ENCODE measurements around the gene TP63. TPM values are rescaled to one million over a fixed set of nuclear protein-coding genes. Genes with fewer than 3 reads are reported as not detected.

TP63 gene
- total RNA-seq, 2 experiments from 2014 or later = 0.58 to 1.1 TPM

GRCh38 chr3:189871418-189871817, 240.2 kb downstream of the TP63 start:
- Mint-ChIP-seq H3K27ac (no peak overlapping the region), H3K27me3 (no peaks in the 10 kb centered on the region), H3K36me3 (no peaks in the 10 kb centered on the region), H3K4me3 (no peak overlapping the region), H3K9me3 (ENCODE audit: low read depth) (no peaks in the 10 kb centered on the region), H3K4me1 (no peaks in the 10 kb centered on the region)
- no peak for DNase-seq
- CTCF ChIA-PET = no interaction called here
- no peak for ATAC-seq

- ATAC-seq (no peak), DNase-seq (no peak)
- H3K27me3 Mint-ChIP-seq = peaks cover 7% of the 10 kb centered on the region
- no peak overlapping the region for H3K27ac Mint-ChIP-seq
- H3K4me1 Mint-ChIP-seq = no peaks in the 10 kb centered on the region
- H3K4me3 Mint-ChIP-seq = no peak overlapping the region
- CTCF ChIA-PET = no interaction called here
- no peaks in the 10 kb centered on the region for H3K9me3 Mint-ChIP-seq (ENCODE audit: low read depth)
- no peaks in the 10 kb centered on the region for H3K36me3 Mint-ChIP-seq
Observed at GRCh38 chr3:189883113-189883753, 252.0 kb downstream of the TP63 start.

GRCh38 chr3:189890496-189890895, 259.3 kb downstream of the TP63 start:
- ATAC-seq (no peak), DNase-seq (no peak)
- H3K4me1 Mint-ChIP-seq = no peaks in the 10 kb centered on the region
- H3K27me3 Mint-ChIP-seq = no peaks in the 10 kb centered on the region
- no peak overlapping the region for H3K4me3 Mint-ChIP-seq
- CTCF ChIA-PET = no interaction called here
- no peaks in the 10 kb centered on the region for H3K9me3 Mint-ChIP-seq (ENCODE audit: low read depth)
- no peak overlapping the region for H3K27ac Mint-ChIP-seq
- peaks cover 2% of the 10 kb centered on the region for H3K36me3 Mint-ChIP-seq

GRCh38 chr3:189896533-189896932, 265.3 kb downstream of the TP63 start:
- Mint-ChIP-seq H3K4me1 (no peaks in the 10 kb centered on the region), H3K9me3 (ENCODE audit: low read depth) (no peaks in the 10 kb centered on the region), H3K27ac (no peak overlapping the region), H3K4me3 (no peak overlapping the region), H3K27me3 (peaks cover 3% of the 10 kb centered on the region), H3K36me3 (no peaks in the 10 kb centered on the region)
- DNase-seq = no peak
- ATAC-seq = no peak
- CTCF ChIA-PET = no interaction called here

- no peaks in the 10 kb centered on the region for H3K4me1 Mint-ChIP-seq
- DNase-seq (no peak), ATAC-seq (no peak)
- peaks cover 3% of the 10 kb centered on the region for H3K27me3 Mint-ChIP-seq
- no peak overlapping the region for H3K4me3 Mint-ChIP-seq
- no peaks in the 10 kb centered on the region for H3K9me3 Mint-ChIP-seq (ENCODE audit: low read depth)
- CTCF ChIA-PET = no interaction called here
- no peaks in the 10 kb centered on the region for H3K36me3 Mint-ChIP-seq
- no peak overlapping the region for H3K27ac Mint-ChIP-seq
Observed at GRCh38 chr3:189897406-189897805, 266.2 kb downstream of the TP63 start.

GRCh38 chr3:189898559-189899153, 267.5 kb downstream of the TP63 start:
- DNase-seq = no peak
- H3K27ac Mint-ChIP-seq = no peak overlapping the region
- no peaks in the 10 kb centered on the region for H3K9me3 Mint-ChIP-seq (ENCODE audit: low read depth)
- H3K4me1 Mint-ChIP-seq = no peaks in the 10 kb centered on the region
- no peak for ATAC-seq
- CTCF ChIA-PET = no interaction called here
- peaks cover 3% of the 10 kb centered on the region for H3K27me3 Mint-ChIP-seq
- no peaks in the 10 kb centered on the region for H3K36me3 Mint-ChIP-seq
- H3K4me3 Mint-ChIP-seq = no peak overlapping the region

GRCh38 chr3:189899186-189899585, 268.0 kb downstream of the TP63 start:
- no peak for ATAC-seq
- no peaks in the 10 kb centered on the region for H3K4me1 Mint-ChIP-seq

GRCh38 chr3:189900578-189900977, 269.4 kb downstream of the TP63 start:
- ATAC-seq (no peak), DNase-seq (no peak)
- Mint-ChIP-seq H3K4me3 (no peak overlapping the region), H3K4me1 (no peaks in the 10 kb centered on the region), H3K27me3 (peaks cover 3% of the 10 kb centered on the region), H3K27ac (no peak overlapping the region), H3K9me3 (ENCODE audit: low read depth) (no peaks in the 10 kb centered on the region), H3K36me3 (no peaks in the 10 kb centered on the region)
- CTCF ChIA-PET = no interaction called here

More at GRCh38 chr3:189899186-189899585, 268.0 kb downstream of the TP63 start:
- Mint-ChIP-seq H3K4me3 (no peak overlapping the region), H3K27ac (no peak overlapping the region), H3K27me3 (peaks cover 3% of the 10 kb centered on the region), H3K36me3 (no peaks in the 10 kb centered on the region), H3K9me3 (ENCODE audit: low read depth) (no peaks in the 10 kb centered on the region)
- CTCF ChIA-PET = no interaction called here
- DNase-seq = no peak

- H3K27me3 Mint-ChIP-seq = peaks cover 3% of the 10 kb centered on the region
- no peaks in the 10 kb centered on the region for H3K9me3 Mint-ChIP-seq (ENCODE audit: low read depth)
- CTCF ChIA-PET = no interaction called here
- no peak for DNase-seq
- H3K4me1 Mint-ChIP-seq = no peaks in the 10 kb centered on the region
- no peak overlapping the region for H3K27ac Mint-ChIP-seq
- H3K4me3 Mint-ChIP-seq = no peak overlapping the region
- no peaks in the 10 kb centered on the region for H3K36me3 Mint-ChIP-seq
- ATAC-seq = no peak
Observed at GRCh38 chr3:189901481-189901880, 270.3 kb downstream of the TP63 start.

- Mint-ChIP-seq H3K36me3 (no peaks in the 10 kb centered on the region), H3K27ac (no peak overlapping the region), H3K4me3 (no peak overlapping the region), H3K27me3 (peaks cover 3% of the 10 kb centered on the region), H3K4me1 (no peaks in the 10 kb centered on the region), H3K9me3 (ENCODE audit: low read depth) (no peaks in the 10 kb centered on the region)
- DNase-seq (no peak), ATAC-seq (no peak)
- CTCF ChIA-PET = no interaction called here
Observed at GRCh38 chr3:189902230-189903186, 271.3 kb downstream of the TP63 start.

- Mint-ChIP-seq H3K27me3 (peaks cover 3% of the 10 kb centered on the region), H3K9me3 (ENCODE audit: low read depth) (no peaks in the 10 kb centered on the region), H3K27ac (no peak overlapping the region), H3K36me3 (no peaks in the 10 kb centered on the region), H3K4me3 (no peak overlapping the region), H3K4me1 (no peaks in the 10 kb centered on the region)
- ATAC-seq (no peak), DNase-seq (no peak)
- CTCF ChIA-PET = no interaction called here
Observed at GRCh38 chr3:189903562-189904250, 272.5 kb downstream of the TP63 start.

GRCh38 chr3:189907803-189908202, 276.6 kb downstream of the TP63 start:
- Mint-ChIP-seq H3K27ac (no peak overlapping the region), H3K4me1 (no peaks in the 10 kb centered on the region), H3K4me3 (no peak overlapping the region), H3K27me3 (no peaks in the 10 kb centered on the region), H3K36me3 (no peaks in the 10 kb centered on the region), H3K9me3 (ENCODE audit: low read depth) (no peaks in the 10 kb centered on the region)
- ATAC-seq (no peak), DNase-seq (no peak)
- CTCF ChIA-PET = no interaction called here

GRCh38 chr3:189908646-189909045, 277.5 kb downstream of the TP63 start:
- H3K27ac Mint-ChIP-seq = no peak overlapping the region
- no peak for DNase-seq
- ATAC-seq = no peak
- H3K4me3 Mint-ChIP-seq = no peak overlapping the region
- no peaks in the 10 kb centered on the region for H3K27me3 Mint-ChIP-seq
- CTCF ChIA-PET = no interaction called here
- no peaks in the 10 kb centered on the region for H3K36me3 Mint-ChIP-seq
- H3K4me1 Mint-ChIP-seq = no peaks in the 10 kb centered on the region
- H3K9me3 Mint-ChIP-seq (ENCODE audit: low read depth) = no peaks in the 10 kb centered on the region
